H1 (cell line): Measurements from ENCODE around the gene VOPP1. TPM values are rescaled to one million over a fixed set of nuclear protein-coding genes. Genes with fewer than 3 reads are reported as not detected.

ENCODE experiments used
- CTCF ChIA-PET: fragments of 300-600 bp; sonication (Branson Sonifier 250); formaldehyde crosslinking; loops from one replicate; lab custom pipeline; 2021; ENCODE audit not compliant: partially characterized antibody; lab: Charles Lee
- POLR2A ChIA-PET: fragments of 300-600 bp; sonication (Branson Sonifier 250); formaldehyde crosslinking; loops from one replicate; lab custom pipeline; 2021; ENCODE audit warnings: inconsistent platforms; ENCODE audit not compliant: partially characterized antibody; lab: Charles Lee
- DNase-seq, 2 experiments: peaks; one replicate each; pipeline versions ENCODE4 v3.0.0 to v3.0.0-alpha.2; 2010 to 2022; ENCODE audit warnings: low spot score in 2 of 2, low read depth in 1 of 2, mixed read lengths in 1 of 2
- FAIRE-seq: peaks from 2 replicates; lab custom pipeline; 2011; peaks lifted over from hg19 to GRCh38; lab: Jason Lieb, UNC
- H2AFZ ChIP-seq: 2 replicates; pipeline ENCODE4 v1.8.1; 2012; ENCODE audit warnings: low read length, inconsistent platforms
- H2AK5ac ChIP-seq: 2 replicates; pipeline ENCODE4 v1.6.1; 2013; ENCODE audit warnings: low read depth, low read length
- H2BK120ac ChIP-seq: replicated peaks from 2 replicates; pipeline ENCODE3; 2013; ENCODE audit warnings: low read depth, low read length, inconsistent platforms
- H2BK12ac ChIP-seq: 2 replicates; pipeline ENCODE4 v1.6.1; 2013; ENCODE audit warnings: low read depth, low read length
- H2BK15ac ChIP-seq: 2 replicates; pipeline ENCODE4 v1.6.1; 2013; ENCODE audit warnings: low read length
- H2BK20ac ChIP-seq: 2 replicates; pipeline ENCODE4 v1.6.1; 2013; ENCODE audit warnings: low read length
- H2BK5ac ChIP-seq: 2 replicates; pipeline ENCODE4 v1.6.1; 2013; ENCODE audit warnings: low read depth, low read length
- H3K14ac ChIP-seq: 2 replicates; pipeline ENCODE4 v1.6.1; 2013; ENCODE audit warnings: inconsistent platforms; ENCODE audit not compliant: insufficient read length
- H3K18ac ChIP-seq: 2 replicates; pipeline ENCODE4 v1.6.1; 2013; ENCODE audit warnings: low read length; ENCODE audit errors: extremely low read depth
- H3K23ac ChIP-seq: 2 replicates; pipeline ENCODE4 v1.6.1; 2013; ENCODE audit warnings: inconsistent platforms; ENCODE audit not compliant: insufficient read length
- H3K23me2 ChIP-seq: 2 replicates; pipeline ENCODE4 v1.6.1; 2013; ENCODE audit warnings: low read depth, low read length
- H3K27ac ChIP-seq: 2 replicates; pipeline ENCODE4 v1.6.1; 2011; ENCODE audit warnings: low read depth, low read length, inconsistent platforms
- H3K27me3 ChIP-seq, 4 experiments: replicated peaks in 1 of 4; 1 replicate in 1 of 4; 2 replicates in 3 of 4; pipeline versions ENCODE4 v1.6.1 to v1.8.1; 2011 to 2013; ENCODE audit warnings: low read length in 3 of 4, mild to moderate bottlenecking in 3 of 4, inconsistent platforms in 2 of 4, mixed read lengths in 2 of 4, moderate library complexity in 1 of 4; ENCODE audit not compliant: control insufficient read depth in 3 of 4, insufficient read depth in 3 of 4; ENCODE audit errors: extremely low read depth in 1 of 4
- H3K36me3 ChIP-seq, 4 experiments: 2 replicates each; pipeline versions ENCODE4 v1.6.1 to v1.8.1; 2011 to 2013; ENCODE audit warnings: mild to moderate bottlenecking in 4 of 4, low read length in 3 of 4, moderate library complexity in 2 of 4, control low read depth in 1 of 4, inconsistent platforms in 1 of 4; ENCODE audit not compliant: insufficient read depth in 4 of 4, control insufficient read depth in 2 of 4
- H3K4ac ChIP-seq: replicated peaks from 2 replicates; pipeline ENCODE3; 2013; ENCODE audit warnings: low read length, low read depth, mixed read lengths, inconsistent platforms; ENCODE audit not compliant: insufficient read length
- H3K4me1 ChIP-seq, 4 experiments: replicated peaks in 1 of 4; 1 replicate in 1 of 4; 2 replicates in 3 of 4; pipeline versions ENCODE4 v1.6.1 to v1.8.1; 2011 to 2013; ENCODE audit warnings: low read length in 3 of 4, inconsistent platforms in 2 of 4, mixed read lengths in 1 of 4; ENCODE audit not compliant: insufficient read depth in 4 of 4, control insufficient read depth in 3 of 4
- H3K4me2 ChIP-seq, 2 experiments: 2 replicates each; pipeline versions ENCODE4 v1.6.1 to v1.8.1; 2011 to 2013; ENCODE audit warnings: low read depth in 2 of 2, low read length in 2 of 2, control low read depth in 1 of 2, inconsistent platforms in 1 of 2, mild to moderate bottlenecking in 1 of 2; ENCODE audit not compliant: insufficient read depth in 1 of 2
- H3K4me3 ChIP-seq, 4 experiments: fragments of 200-600, 300-600 bp in 1 of 4; sonication (generic), shearing (Covaris generic), sonication (Bioruptor Twin) in 1 of 4; 2 replicates each; pipeline versions ENCODE4 v1.5.1 to v1.8.1; 2011 to 2016; ENCODE audit warnings: low read length in 4 of 4, low read depth in 3 of 4, control low read depth in 2 of 4, inconsistent platforms in 2 of 4, mild to moderate bottlenecking in 2 of 4, mixed read lengths in 1 of 4, moderate library complexity in 1 of 4; ENCODE audit not compliant: insufficient read depth in 2 of 4; ENCODE audit errors: extremely low read depth in 1 of 4
- H3K56ac ChIP-seq: replicated peaks from 2 replicates; pipeline ENCODE3; 2013; ENCODE audit warnings: low read depth, mild to moderate bottlenecking, mixed read lengths, low read length, inconsistent platforms; ENCODE audit not compliant: insufficient read length
- H3K79me1 ChIP-seq: 2 replicates; pipeline ENCODE4 v1.6.1; 2013; ENCODE audit warnings: low read depth, low read length, control low read depth
- H3K79me2 ChIP-seq, 2 experiments: 2 replicates each; pipeline versions ENCODE4 v1.6.1 to v1.8.1; 2012 to 2013; ENCODE audit warnings: low read length in 2 of 2, mild to moderate bottlenecking in 2 of 2, inconsistent platforms in 1 of 2; ENCODE audit not compliant: insufficient read depth in 2 of 2, control insufficient read depth in 1 of 2
- H3K9ac ChIP-seq, 4 experiments: replicated peaks in 1 of 4; 1 replicate in 1 of 4; 2 replicates in 3 of 4; pipeline versions ENCODE4 v1.6.1 to v1.8.1; 2011 to 2013; ENCODE audit warnings: low read depth in 3 of 4, low read length in 3 of 4, control low read depth in 2 of 4, mild to moderate bottlenecking in 2 of 4, moderate library complexity in 2 of 4, inconsistent platforms in 1 of 4; ENCODE audit errors: extremely low read depth in 1 of 4
- H3K9me3 ChIP-seq, 2 experiments: 2 replicates each; pipeline versions ENCODE4 v1.6.1 to v1.8.1; 2012 to 2013; ENCODE audit warnings: mild to moderate bottlenecking in 2 of 2, moderate library complexity in 2 of 2, control low read depth in 1 of 2, inconsistent platforms in 1 of 2, low read depth in 1 of 2, low read length in 1 of 2, mixed read lengths in 1 of 2; ENCODE audit not compliant: insufficient read depth in 2 of 2
- H4K20me1 ChIP-seq, 2 experiments: replicated peaks in 1 of 2; 2 replicates each; pipeline versions ENCODE3 to v1.8.1; 2011 to 2013; ENCODE audit warnings: inconsistent platforms in 2 of 2, low read length in 2 of 2, mild to moderate bottlenecking in 1 of 2; ENCODE audit not compliant: insufficient read depth in 2 of 2, control insufficient read depth in 1 of 2
- H4K5ac ChIP-seq: 2 replicates; pipeline ENCODE4 v1.6.1; 2013; ENCODE audit warnings: low read length, low read depth, mixed read lengths, inconsistent platforms; ENCODE audit not compliant: insufficient read length
- H4K8ac ChIP-seq: 2 replicates; pipeline ENCODE4 v1.8.0; 2013; ENCODE audit warnings: mild to moderate bottlenecking, moderate library complexity, low read length, inconsistent platforms; ENCODE audit not compliant: insufficient read depth; ENCODE audit errors: extremely low read depth
- H4K91ac ChIP-seq: replicated peaks from 2 replicates; pipeline ENCODE3; 2013; ENCODE audit warnings: low read length, mixed read lengths, inconsistent platforms; ENCODE audit not compliant: insufficient read length
- FOSL1 ChIP-seq: IDR thresholded peaks from 2 replicates; pipeline ENCODE4 v1.6.1; 2011; ENCODE audit warnings: mild to moderate bottlenecking, low read depth, low read length, moderate library complexity; ENCODE audit not compliant: insufficient read depth
- HDAC2 ChIP-seq, 2 experiments: fragments of 300-600 bp in 1 of 2; sonication (generic) in 1 of 2; IDR thresholded peaks; 2 replicates each; pipeline ENCODE4 v1.6.1; 2011 to 2012; ENCODE audit warnings: low read depth in 2 of 2, low read length in 2 of 2, mild to moderate bottlenecking in 2 of 2, moderate library complexity in 2 of 2, borderline replicate concordance in 1 of 2, inconsistent platforms in 1 of 2
- NANOG ChIP-seq: IDR thresholded peaks from 2 replicates; pipeline ENCODE4 v1.6.1; 2011; ENCODE audit warnings: low read length, low read depth, mild to moderate bottlenecking, inconsistent platforms; ENCODE audit not compliant: insufficient read depth, poor library complexity, severe bottlenecking
- NRF1 ChIP-seq: IDR thresholded peaks from 2 replicates; pipeline ENCODE4 v1.6.1; 2011; ENCODE audit warnings: mild to moderate bottlenecking, low read depth, low read length, improper control_type of control experiment
- SP1 ChIP-seq: IDR thresholded peaks from 2 replicates; pipeline ENCODE4 v1.6.1; 2011; ENCODE audit warnings: low read depth, low read length
- WGBS, 2 experiments: shearing (Covaris generic) in 1 of 2; methylation state at CpG; one replicate each; pipeline versions ENCODE4 v1.1.6 to v1.1.7; 2013 to 2015; ENCODE audit warnings: low lambda C conversion rate in 2 of 2, mixed read lengths in 2 of 2, inconsistent platforms in 1 of 2, low coverage in 1 of 2, missing lambda C conversion rate in 1 of 2; ENCODE audit not compliant: insufficient replicate concordance in 2 of 2, insufficient coverage in 1 of 2, insufficient read length in 1 of 2; ENCODE audit errors: extremely low coverage in 1 of 2, missing lambda C conversion rate in 1 of 2; 5-methylcytosine and 5-hydroxymethylcytosine counted together
- polyA plus RNA-seq, 7 experiments: library from polyadenylated mRNA; depleted of rRNA in 3 of 7; stranded (reverse) in 5 of 7; unstranded in 2 of 7; fragments of >200 nt in 5 of 7; fragments of 200-250 nt in 2 of 7; gene quantifications; 1 replicate in 5 of 7; 2 replicates in 1 of 7; 4 replicates in 1 of 7; pipeline versions ENCODE4 v1.2.1 to v1.2.3, GENCODE V29; 2011 to 2013; ENCODE audit warnings: missing spikeins in 2 of 7, mixed read lengths in 2 of 7
- total RNA-seq: library from RNA; stranded (reverse); fragmentation: NEBNext Ultra II Directional; extraction: Animal tissue kit (Norgen Biotek cat#: 25700); gene quantifications from 2 replicates; pipeline ENCODE4 v1.2.1, GENCODE V29; 2021

Gene VOPP1
- total and polyA plus RNA-seq, 2 of the 8 experiments (the other 6 are each of a cell fraction or from before 2014, with no cell fraction given), result 44.7 to 83.0 TPM

- Histone ChIP-seq H4K5ac (no peak overlapping the region), H2BK20ac (no peak overlapping the region), H2AK5ac (no peak overlapping the region), H2BK15ac (no peak overlapping the region), H3K23me2 (no peaks in the 10 kb centered on the region), H3K27ac (no peak overlapping the region), H2BK5ac (no peak overlapping the region), H4K8ac (no peak overlapping the region), H2BK120ac (no peak overlapping the region), H3K4ac (no peak overlapping the region), H3K4me2 (no peak overlapping the region), H3K23ac (no peak overlapping the region), H4K20me1 (peaks cover 3 to 7% of the 10 kb centered on the region in 2 experiments), H3K4me3 (no peak overlapping the region), H3K9me3 (no peaks in the 10 kb centered on the region), H3K18ac (no peak overlapping the region), H3K9ac (no peak overlapping the region), H2AFZ (no peak overlapping the region), H3K14ac (no peak overlapping the region), H3K79me1 (no peaks in the 10 kb centered on the region; the same call in 1 of the 2 replicates), H4K91ac (no peak overlapping the region), H3K4me1 (no peaks in the 10 kb centered on the region), H3K56ac (no peak overlapping the region), H3K36me3 (peaks cover 0 to 7% (median 2%) of the 10 kb centered on the region in 4 experiments; a peak in 4 of 8 replicates), H3K27me3 (no peaks in the 10 kb centered on the region), H2BK12ac (no peak overlapping the region), H3K79me2 (no peaks in the 10 kb centered on the region)
- ChIA-PET CTCF (interaction anchor here (1.6 kb wide), 1 partner anchor 104 kb away, joined by 3 read pairs; no protein-coding TSS in a partner anchor), POLR2A (interaction anchor here (0.6 kb wide), 2 partner anchors 27 to 81 kb away, joined by 3 read pairs; no protein-coding TSS in a partner anchor)
- DNase-seq (no peak), FAIRE-seq (no peak)
- 90% methylated on average over 6 of the region's 6 CpGs; no CpG with 5 or more reads in 1 of the 2 experiments for WGBS, 2 experiments
- TF ChIP-seq NRF1, result no peak
- no peak for TF ChIP-seq NANOG
- TF ChIP-seq HDAC2 (IDR thresholded peaks at IDR 0.05; ENCODE audit: borderline replicate concordance in 1 of 2, low read depth in 2 of 2, low read length in 2 of 2), result no peak
- no peak for TF ChIP-seq FOSL1
- TF ChIP-seq SP1, result no peak
Measured at GRCh38 chr7:55489552-55489951, 82.8 kb downstream of the VOPP1 start.
